Stimulated activated CD8-positive, alpha-beta memory T cell treated with anti-CD3 and anti-CD28 coated beads, Interleukin-12 subunit alpha, Interleukin-12 subunit beta, amount 100 ng/mL, for 1 hour (primary cell): ENCODE measurements around the gene FRAT2.

Experiments
- DNase-seq: peaks from one replicate; pipeline ENCODE4 v3.0.0-alpha.2; 2020; ENCODE audit warnings: low read depth

The FRAT2 gene

GRCh38 chr10:97334370-97335175, at the start of gene FRAT2:
Gene FRAT2, minus strand, starts transcription at chr10:97334729. Its CDS starts 157 bp downstream, at chr10:97334572.
- peak; percentile 75 for DNase-seq

GRCh38 chr10:97384156-97384555, 49.6 kb upstream of the FRAT2 start:
- no peak for DNase-seq

GRCh38 chr10:97383159-97383558, 48.6 kb upstream of the FRAT2 start:
- DNase-seq: no peak

DNA sequence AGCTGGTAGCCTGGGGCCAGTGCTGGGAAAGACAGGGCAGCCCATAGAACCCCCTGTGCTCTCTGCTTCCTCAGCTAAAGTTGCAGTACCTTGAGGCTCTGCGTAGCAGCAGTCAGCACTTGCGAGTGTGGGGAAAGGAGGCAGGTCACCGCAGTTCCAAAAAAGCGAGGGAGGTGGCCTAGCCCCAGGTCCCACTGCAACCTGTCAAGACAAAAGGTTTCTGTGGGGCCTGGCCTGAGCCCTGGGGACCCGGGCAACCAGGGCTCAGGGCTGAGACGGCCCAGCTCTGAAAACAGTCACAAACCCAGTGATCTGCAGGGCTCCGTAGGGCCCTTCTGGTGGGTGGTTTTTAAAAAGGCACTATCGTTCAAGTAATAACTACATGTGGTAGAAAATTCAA, 47.1 kb upstream of the FRAT2 start:
- DNase-seq: no peak

- DNase-seq: no peak
Observed at GRCh38 chr10:97380516-97380915, 46.0 kb upstream of the FRAT2 start.

GRCh38 chr10:97378933-97379921, 44.7 kb upstream of the FRAT2 start:
- no peak for DNase-seq

GRCh38 chr10:97376413-97376812, 41.9 kb upstream of the FRAT2 start:
- DNase-seq: no peak

DNA sequence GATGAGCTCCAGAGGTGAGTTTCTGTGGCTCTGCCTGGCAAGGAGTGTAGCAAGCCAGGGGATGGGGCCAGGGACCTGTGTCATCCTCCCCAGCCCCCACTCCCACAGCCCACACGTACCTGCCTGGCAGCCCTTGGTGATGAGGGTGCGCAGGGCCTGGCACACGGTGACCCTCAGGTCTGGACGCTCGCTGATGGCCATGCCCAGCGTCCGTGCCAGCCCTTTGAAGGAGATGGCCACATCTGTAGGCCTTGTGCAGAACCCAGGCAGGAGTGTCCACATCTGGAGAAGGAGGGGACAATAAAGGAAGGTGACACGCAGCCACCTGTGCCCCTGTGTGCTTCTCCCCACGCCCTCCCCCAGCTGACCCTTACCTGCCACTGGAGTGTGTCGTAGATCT, 38.9 kb upstream of the FRAT2 start:
- no peak for DNase-seq

GRCh38 chr10:97372233-97372875, 37.8 kb upstream of the FRAT2 start:
- DNase-seq: no peak

- DNase-seq: no peak
Observed at GRCh38 chr10:97371696-97372095, 37.2 kb upstream of the FRAT2 start.

DNA sequence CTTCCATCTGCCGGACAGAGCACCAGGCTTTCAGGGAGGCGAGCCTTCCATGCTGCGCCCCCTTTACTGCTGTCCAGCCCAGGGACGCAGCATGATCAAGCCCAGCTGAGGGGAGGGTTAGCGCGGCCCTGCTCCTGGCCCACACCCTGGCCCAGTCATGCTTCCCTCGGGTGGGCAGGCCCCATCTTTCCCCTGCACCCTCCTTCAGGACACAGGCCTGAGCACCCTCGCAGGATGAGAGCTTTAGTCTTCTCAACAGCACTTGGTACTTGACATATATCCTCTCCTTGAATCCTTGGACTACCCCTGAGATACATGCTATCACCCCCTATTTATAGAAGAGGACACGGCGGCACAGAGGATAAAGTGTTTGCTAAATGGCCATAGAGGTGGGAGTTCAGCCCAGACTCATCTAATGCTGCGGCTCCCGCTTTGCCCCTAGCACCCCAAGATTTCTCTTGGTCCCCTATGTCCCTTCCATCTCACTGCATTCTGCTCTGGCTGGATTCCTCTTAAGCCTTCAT, 32.7 kb upstream of the FRAT2 start:
- no peak for DNase-seq

DNA sequence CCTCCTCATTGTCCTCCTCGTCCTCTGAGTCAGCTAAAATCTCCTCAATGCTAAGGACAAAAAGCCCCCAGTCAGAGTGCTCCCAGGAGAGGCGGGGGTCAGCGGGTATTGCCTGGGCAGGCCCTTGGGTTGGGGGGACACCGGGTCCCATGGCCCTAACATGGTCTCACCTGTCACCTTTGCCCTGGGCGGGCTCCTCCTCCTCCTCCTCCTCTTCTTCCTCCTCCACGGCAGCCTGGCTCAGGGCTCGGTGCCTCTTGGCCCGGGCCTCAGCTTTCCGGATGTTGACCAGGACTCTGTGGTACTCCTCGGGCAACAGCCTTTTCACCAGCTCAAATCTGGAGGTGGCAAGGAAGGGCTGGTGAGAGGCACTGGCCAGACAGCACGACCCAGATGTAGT, 32.0 kb upstream of the FRAT2 start:
- no peak for DNase-seq

DNA sequence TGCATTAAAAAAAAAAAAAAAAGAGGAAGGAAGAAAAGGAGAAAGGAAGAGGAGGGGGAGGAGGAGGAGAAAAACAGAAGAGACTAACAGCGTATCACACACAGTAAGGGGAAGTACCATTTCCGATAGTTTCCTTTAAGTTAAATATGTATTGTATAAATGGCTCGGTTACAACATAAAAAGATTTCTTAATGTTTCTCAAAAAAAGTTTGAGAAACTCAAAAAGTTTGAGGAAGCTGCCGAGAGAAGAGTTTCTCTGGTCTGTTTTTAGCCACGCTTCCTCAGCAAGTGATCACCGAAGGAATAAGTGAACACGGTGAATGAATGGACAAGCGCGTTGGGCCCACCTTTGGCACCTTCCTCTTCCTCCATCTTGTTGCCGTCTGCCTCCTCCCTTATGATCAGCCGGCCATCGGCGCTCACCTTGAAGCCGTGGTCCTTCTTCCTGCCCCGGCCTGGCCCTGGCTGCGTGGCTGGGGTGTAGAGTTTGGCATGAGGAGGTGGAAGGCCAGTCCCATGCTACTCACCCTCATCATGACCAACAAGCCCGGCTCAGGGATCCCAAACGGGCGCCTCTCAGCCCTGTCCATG, 31.3 kb upstream of the FRAT2 start:
- no peak for DNase-seq

DNA sequence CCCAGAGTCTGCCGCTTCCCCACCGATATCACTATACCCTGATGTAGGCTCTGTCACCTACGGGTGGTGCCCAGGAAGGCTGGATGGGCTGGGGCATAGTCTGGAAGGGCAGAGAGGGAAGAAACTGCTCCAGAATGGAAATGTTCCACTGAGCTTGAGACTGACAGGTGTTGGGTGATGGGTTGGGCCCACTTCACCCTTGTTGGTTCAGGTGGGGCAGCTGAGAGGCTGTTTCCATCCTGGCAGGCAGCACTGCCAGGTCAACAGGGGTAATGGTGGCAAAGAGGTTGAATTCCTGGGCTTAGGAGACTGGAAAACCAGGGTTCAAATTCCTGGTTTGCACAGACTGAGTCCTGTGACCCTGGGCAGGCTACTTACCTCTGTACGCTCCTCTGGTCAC, 28.5 kb upstream of the FRAT2 start:
- DNase-seq: no peak

GRCh38 chr10:97362310-97363033, 27.9 kb upstream of the FRAT2 start:
- DNase-seq: no peak

GRCh38 chr10:97361537-97361901, 27.0 kb upstream of the FRAT2 start:
- DNase-seq: no peak

- no peak for DNase-seq
Observed at GRCh38 chr10:97360705-97361536, 26.4 kb upstream of the FRAT2 start.

DNA sequence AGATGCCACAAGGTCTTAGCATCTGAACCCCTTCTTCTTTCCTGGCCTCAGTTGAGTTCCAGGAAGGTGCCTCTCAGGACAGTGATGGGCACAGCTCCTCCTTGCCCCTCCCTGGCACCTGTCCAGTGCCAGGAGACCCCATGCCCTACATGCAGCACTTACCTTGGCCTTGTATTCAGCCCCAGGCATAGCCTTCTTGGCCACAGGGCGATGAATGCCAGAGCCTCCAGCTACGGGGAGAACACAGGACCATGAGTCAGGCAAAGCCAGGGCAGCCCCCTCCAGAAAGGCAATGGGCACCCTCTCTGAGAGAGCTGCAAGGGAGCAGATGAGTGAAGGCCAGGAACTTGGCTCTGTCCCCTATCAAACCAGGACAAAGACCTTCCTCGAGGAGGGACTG, 24.3 kb upstream of the FRAT2 start:
- no peak for DNase-seq

DNA sequence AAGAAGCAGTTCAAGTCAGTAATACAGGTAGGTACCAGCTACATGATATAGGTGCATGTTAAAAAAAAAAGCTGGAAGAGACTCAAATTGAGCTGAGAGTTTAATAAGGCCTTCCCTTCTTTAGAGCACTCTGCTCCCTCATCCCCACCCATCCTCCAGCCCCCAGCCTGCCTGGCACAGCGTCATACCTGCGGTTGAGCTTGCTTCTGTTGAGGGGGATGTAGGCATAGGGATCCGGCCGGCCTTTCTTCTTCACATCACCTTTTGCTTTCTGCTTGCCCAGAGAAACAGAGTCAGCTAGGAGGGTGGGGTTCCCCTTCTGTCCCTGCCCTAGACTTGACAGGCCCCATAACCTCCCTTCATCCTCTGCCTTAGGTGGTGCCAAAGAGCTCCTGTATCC, 23.8 kb upstream of the FRAT2 start:
- DNase-seq: no peak

- no peak for DNase-seq
Observed at GRCh38 chr10:97356918-97357317, 22.4 kb upstream of the FRAT2 start.
